ENCODE measurements around the gene CRYBG3.
"Not testable (repeated sequence)": the region's sequence is repeated elsewhere in the genome, so short reads cannot be mapped to it uniquely, and the experiment has no call there.

CRYBG3 gene

DNA sequence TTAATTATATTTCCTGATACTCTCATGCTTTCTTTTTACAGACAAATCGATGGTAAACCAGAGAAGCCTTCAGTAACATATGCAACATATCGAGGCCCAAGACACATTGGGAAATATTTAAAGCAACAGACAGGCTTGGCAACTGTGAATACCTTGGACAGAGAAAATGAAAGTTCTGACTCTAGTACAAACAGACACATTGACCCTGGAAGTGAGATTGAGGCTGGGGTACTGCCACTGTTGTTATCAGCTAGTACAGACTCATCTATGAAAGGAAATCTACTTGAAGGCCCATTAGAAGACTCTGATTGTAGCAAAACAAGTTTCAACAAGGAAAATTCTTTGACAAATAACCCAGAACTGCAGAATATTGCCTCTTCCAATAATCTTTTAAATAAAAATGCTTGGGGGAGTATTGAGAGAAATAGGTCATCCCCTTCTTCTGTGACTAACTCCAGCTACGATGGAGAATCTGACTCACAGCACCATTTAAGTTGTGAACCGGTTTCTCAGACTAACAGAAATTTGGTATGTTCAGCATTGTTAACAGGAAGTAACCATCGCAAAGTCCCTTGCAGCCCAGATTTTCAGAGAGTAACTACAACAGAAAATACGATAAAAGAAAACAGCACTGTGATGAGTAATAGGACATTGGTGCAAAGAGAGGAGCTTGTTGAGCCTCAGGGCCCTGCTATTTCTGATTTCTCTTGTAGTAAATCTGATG lies 50.2 kb downstream of the CRYBG3 start:
- H3K4me1 Mint-ChIP-seq, result peaks cover 12% of the 10 kb centered on the region
- no peaks in the 10 kb centered on the region for H3K27me3 Mint-ChIP-seq
- ATAC-seq, result peak; percentile 90
- DNase-seq, result peak; percentile 11 to 32
- H3K9me3 Mint-ChIP-seq, result peaks cover 0 to 6% of the 10 kb centered on the region in 2 donors
- peak overlapping the region; percentile 17 to 34 for H3K4me3 Mint-ChIP-seq
- H3K27ac Mint-ChIP-seq, result peak overlapping the region in 1 of 2 donors; percentile 22

DNA sequence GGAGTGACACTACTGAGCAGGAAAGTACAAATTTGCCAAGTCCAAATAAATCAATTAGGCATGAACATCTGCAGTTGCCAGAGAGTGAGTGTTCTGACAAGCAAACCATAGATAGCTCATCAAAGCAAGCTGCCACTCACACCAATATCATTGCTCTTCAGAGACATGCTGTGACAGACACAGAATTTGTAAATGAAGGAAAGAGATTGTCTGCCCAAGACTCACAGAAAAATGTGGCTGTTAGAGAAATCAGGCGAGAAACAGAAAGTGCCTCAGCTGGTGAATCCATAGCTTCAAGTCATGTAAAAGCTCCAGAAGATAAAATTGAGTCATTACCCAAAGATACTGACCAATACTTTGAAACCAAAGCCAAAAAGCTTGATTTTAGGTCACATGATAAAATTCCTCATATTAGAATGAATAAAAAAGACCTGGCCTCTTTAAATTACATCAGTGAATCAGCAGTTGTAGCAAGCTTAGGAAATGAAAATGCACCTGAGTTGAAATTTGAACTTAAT lies 50.8 kb downstream of the CRYBG3 start:
- Mint-ChIP-seq H3K27ac (peak overlapping the region in 1 of 2 donors; percentile 22), H3K27me3 (no peaks in the 10 kb centered on the region), H3K9me3 (peaks cover 0 to 6% of the 10 kb centered on the region in 2 donors), H3K4me1 (peaks cover 12% of the 10 kb centered on the region), H3K4me3 (peak overlapping the region; percentile 17 to 34)
- DNase-seq (no peak), ATAC-seq (peak; percentile 36)

DNA sequence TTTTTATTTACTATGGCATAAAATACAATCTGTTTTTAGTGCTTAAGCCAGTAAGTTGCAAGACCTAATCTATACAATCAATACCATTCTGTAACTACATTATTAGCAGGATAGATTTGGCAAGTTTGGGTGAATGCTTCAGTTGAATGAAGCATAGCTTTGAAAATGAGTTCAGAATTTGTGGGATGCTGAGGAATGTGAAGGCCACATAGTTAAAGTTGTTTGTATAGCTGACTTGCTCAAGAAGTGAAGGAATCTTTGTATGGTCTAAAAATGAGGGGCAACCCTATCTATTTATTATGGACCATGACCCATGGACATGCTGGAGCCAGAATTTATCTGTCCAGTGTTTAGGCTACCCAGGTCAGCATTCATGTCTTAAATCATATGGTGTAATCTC lies 58.5 kb downstream of the CRYBG3 start:
- DNase-seq, result no peak
- Mint-ChIP-seq H3K9me3 (peaks cover 0 to 6% of the 10 kb centered on the region in 2 donors), H3K27me3 (no peaks in the 10 kb centered on the region), H3K27ac (no peak overlapping the region), H3K4me1 (peaks cover 20% of the 10 kb centered on the region), H3K4me3 (no peak overlapping the region)
- ATAC-seq, result no peak

DNA sequence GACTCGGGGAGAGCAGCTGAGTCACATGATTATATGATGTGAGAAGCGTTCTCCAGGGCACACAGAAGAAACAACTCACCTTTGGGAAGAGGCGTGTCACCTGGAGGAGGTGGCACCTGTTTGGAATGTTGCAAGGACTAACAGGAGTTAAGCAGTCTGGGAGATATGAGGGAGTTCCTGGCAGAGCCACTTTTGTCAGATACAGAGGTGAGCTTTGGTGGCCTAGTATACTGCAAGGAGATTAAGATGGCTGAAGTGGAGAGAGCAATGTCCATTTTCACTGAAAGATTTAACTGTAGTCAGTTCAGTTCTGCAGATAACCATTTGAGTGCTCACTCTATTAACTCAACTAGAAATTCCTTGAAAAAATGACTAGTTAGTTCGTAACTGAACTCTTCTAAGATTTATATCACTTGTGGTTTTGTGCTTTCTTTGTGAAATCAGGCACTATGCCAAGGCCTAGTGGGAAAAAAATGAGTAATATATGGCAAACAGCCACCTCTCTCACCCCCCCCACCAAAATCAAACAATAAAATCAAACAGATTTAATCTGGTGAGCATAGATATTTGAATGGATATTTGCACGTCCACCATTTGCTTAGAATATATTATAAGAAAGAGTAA lies 61.3 kb downstream of the CRYBG3 start:
- ATAC-seq, result peak; percentile 48
- Mint-ChIP-seq H3K27ac (no peak overlapping the region), H3K9me3 (no peaks in the 10 kb centered on the region), H3K4me3 (no peak overlapping the region), H3K27me3 (no peaks in the 10 kb centered on the region), H3K4me1 (peaks cover 20% of the 10 kb centered on the region)
- peak in 1 of 2 donors; percentile 13 for DNase-seq

DNA sequence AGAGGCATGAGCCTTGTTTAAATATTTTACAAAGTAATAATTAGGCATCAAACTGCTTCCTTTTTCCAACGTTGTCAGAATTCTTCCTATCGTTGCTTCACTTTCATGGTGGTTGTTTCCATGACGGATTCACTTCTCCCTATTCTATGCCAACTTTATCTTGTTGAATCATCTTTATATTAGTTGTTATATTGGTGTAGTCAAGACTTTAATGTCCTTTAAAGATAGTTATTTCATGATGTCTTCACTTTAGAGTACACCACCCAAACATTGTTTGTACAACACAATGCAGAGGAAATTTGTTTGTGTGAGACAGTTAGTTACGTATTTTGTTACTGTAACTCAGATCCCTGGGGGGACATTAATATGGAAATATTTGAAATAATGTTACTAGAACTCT lies 61.9 kb downstream of the CRYBG3 start:
- ATAC-seq (no peak), DNase-seq (no peak)
- Mint-ChIP-seq H3K27ac (no peak overlapping the region), H3K9me3 (no peaks in the 10 kb centered on the region), H3K4me1 (peaks cover 20% of the 10 kb centered on the region), H3K4me3 (no peak overlapping the region), H3K27me3 (no peaks in the 10 kb centered on the region)

DNA sequence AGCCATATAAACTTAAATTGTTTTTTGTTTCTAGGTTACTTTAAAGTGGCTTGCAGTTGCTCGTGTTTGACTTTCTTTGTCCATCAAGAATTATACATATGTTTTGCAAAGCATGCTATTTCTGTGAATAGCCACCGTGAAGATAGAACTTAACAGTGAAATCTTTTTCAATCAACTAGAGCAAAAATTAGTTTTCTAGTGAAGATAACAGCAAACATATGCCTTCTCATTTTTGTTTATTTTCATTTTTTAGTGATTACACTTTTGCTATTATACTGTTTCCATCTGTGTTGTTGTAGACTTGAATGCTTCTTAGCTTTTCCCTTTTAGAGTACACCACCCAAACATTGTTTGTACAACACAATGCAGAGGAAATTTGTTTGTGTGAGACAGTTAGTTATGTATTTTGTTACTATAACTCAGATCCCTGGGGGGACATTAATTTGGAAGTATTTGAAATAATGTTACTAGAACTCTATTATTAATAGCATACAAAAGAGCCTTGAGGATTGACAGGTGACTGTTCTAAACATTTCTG lies 62.8 kb downstream of the CRYBG3 start:
- Mint-ChIP-seq H3K9me3 (no peaks in the 10 kb centered on the region), H3K27me3 (no peaks in the 10 kb centered on the region), H3K4me3 (no peak overlapping the region), H3K4me1 (peaks cover 13% of the 10 kb centered on the region), H3K27ac (no peak overlapping the region)
- ATAC-seq (no peak), DNase-seq (no peak)

DNA sequence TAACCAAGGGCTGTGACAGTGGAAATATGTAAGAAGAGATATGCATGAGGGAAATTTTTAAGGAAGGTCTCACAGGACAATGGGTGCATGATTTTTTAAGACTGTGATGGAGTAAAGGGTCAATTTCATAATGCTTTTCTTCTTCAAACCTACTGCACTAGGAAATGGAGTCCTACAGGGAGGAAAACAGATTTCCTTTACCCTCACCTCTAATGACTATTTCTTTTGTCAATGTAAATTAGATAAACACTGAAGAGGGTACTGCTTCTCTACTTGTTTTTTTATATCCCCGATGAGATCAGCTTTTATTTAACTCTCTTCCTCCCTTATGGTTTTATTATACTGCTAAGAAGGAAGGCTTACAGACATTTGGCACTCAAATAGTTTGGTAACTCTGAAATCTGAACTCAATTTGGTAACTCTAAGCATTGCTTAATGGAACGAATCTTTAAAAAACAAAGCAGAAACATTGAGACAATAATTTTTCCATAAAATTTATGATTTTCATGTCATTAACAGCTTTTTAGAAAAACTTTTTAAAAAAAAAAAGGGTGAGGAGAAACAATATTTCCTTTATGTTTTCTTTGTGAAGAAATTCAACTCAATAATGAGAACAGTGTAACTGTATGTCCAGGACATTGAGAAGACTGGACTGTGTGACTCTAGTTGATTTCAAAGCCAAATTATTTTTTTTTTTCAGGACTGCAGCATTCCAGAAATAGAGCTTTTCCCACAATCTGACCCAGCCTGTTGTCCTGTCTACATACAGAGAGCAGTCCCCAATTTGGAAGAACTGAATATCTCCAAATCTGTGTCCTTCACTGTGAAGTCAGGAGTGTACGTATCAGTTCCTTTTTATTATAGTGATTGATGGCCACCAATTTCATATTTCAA lies 64.4 kb downstream of the CRYBG3 start:
- Mint-ChIP-seq H3K27ac (no peak overlapping the region), H3K4me1 (peaks cover 13% of the 10 kb centered on the region), H3K9me3 (no peaks in the 10 kb centered on the region), H3K27me3 (no peaks in the 10 kb centered on the region), H3K4me3 (no peak overlapping the region)
- ATAC-seq (no peak), DNase-seq (no peak)

DNA sequence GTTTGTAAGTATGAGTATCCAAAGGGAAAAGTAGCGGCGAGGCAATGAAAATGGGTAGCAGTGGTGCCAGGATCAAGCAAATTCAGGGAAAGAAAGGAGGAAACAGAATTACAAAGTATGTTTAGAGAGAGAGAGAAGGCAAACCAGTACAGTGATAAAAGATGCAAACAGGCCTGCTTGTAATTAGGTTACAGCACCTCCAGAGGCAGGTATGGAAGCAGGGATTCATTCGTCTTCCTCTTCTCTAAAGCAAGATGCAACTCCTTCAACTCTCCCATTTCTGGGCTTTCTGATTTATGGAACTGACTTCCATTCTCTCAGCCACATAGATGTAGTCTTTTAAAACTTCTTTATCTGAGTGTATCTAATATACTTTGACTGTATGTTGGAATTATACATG lies 68.0 kb downstream of the CRYBG3 start:
- H3K9me3 Mint-ChIP-seq, result no peaks in the 10 kb centered on the region
- no peaks in the 10 kb centered on the region for H3K27me3 Mint-ChIP-seq
- H3K4me3 Mint-ChIP-seq, result no peak overlapping the region
- peak overlapping the region in 1 of 2 donors; percentile 27 for H3K27ac Mint-ChIP-seq
- DNase-seq, result no peak
- H3K4me1 Mint-ChIP-seq, result no peaks in the 10 kb centered on the region
- ATAC-seq, result no peak

DNA sequence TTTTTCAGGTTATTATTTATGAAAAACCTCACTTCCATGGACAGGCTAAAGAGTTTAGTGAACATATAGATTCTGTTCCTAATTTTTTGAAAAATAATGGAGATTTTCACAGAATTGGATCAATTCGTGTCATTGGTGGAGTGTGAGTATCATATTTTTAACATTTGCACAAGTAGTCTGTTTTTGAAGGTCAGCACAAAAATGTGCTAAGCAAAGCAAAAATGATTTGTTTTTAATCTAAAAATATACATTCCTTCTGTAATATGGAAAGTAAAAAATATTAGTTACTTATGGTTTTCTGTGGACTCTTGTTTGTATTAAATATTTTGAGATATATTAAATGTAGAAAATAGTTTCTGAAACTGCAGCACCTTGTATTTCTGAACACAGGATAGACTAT lies 71.0 kb downstream of the CRYBG3 start:
- H3K9me3 Mint-ChIP-seq, result no peaks in the 10 kb centered on the region
- ATAC-seq, result no peak
- H3K4me3 Mint-ChIP-seq, result no peak overlapping the region
- no peaks in the 10 kb centered on the region for H3K4me1 Mint-ChIP-seq
- H3K27me3 Mint-ChIP-seq, result no peaks in the 10 kb centered on the region
- DNase-seq, result no peak
- no peak overlapping the region for H3K27ac Mint-ChIP-seq

DNA sequence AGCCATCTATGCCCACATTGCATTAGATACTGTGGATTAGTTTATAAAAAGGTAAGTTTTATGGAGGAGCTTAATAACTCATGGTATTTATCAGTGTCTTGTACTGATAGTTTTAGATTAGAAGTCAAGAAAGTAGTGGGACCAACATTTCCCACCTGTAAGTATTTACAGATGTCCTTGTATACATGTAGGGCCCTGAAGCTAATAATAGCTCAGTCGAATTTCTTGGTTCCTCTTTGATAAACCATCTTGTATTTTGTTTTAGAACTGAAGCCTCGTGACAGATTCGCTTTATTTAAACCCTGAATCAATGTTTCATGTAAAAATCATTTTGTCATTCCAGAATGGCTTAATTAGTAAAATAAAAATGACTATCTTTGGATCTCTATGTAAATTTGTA lies 73.4 kb downstream of the CRYBG3 start:
- no peak overlapping the region for H3K27ac Mint-ChIP-seq
- H3K4me3 Mint-ChIP-seq, result no peak overlapping the region
- H3K27me3 Mint-ChIP-seq, result no peaks in the 10 kb centered on the region
- H3K9me3 Mint-ChIP-seq, result no peaks in the 10 kb centered on the region
- H3K4me1 Mint-ChIP-seq, result no peaks in the 10 kb centered on the region
- DNase-seq (no peak), ATAC-seq (no peak)

DNA sequence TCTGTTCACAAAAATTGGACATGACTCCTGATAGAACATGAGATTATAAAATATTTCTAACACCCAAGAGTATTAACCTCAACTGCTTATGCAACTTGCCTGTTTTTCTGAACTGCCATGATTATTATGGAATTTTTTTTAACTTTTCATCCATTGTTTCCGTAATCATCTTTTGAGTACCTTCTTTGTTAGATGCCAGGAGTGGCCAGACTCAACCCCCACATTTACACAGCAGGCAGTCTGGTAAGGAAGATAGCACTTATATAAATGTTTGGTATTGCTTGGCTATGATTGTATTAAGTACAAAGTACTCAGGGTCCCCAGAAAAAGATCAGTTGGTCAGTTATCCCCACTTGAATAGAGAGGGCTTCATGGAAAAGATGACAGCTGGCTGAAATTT lies 74.3 kb downstream of the CRYBG3 start:
- no peak for DNase-seq
- H3K9me3 Mint-ChIP-seq, result no peaks in the 10 kb centered on the region
- H3K4me3 Mint-ChIP-seq, result no peak overlapping the region
- H3K27ac Mint-ChIP-seq, result no peak overlapping the region
- H3K27me3 Mint-ChIP-seq, result no peaks in the 10 kb centered on the region
- H3K4me1 Mint-ChIP-seq, result no peaks in the 10 kb centered on the region
- ATAC-seq, result no peak

DNA sequence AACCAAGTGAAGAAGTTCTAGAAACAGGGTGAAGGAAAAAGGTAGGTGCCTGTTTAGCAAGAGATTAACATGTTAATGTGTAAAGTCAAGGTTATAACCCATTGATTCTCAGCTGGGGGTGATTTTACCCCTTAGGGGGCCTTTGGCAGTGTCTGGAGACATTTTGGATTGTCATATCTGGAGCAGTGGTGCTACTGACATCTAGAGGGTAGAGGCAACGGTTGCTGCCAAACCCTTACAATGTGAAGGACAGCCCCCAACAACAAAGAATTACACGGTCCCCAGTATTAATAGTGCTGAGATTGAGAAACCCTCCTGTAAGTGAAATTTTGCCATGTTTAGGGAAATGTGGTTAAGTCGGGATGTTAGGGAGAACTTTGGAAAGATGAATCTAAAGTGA lies 74.7 kb downstream of the CRYBG3 start:
- H3K4me3 Mint-ChIP-seq, result no peak overlapping the region
- ATAC-seq (no peak), DNase-seq (no peak)
- H3K9me3 Mint-ChIP-seq, result no peaks in the 10 kb centered on the region
- no peak overlapping the region for H3K27ac Mint-ChIP-seq
- H3K4me1 Mint-ChIP-seq, result peaks cover 2% of the 10 kb centered on the region
- no peaks in the 10 kb centered on the region for H3K27me3 Mint-ChIP-seq

DNA sequence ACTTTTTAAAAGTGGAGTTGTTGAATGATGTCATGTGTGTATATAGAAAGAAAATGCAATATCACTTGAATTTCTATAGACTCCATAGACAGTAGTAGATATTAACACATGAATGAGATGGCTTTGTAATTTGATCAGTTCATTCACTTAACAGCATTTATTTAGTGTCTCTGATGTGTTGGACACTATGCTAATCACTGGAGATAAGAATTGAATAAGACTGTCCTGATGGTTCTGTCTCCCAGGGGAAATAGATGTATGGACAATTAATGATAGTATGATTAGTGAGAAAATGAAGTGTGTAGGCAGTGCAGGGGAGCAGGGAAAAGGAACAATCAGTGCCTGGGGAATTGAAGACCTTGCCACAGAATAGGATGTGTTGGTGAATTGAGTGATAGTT lies 77.5 kb downstream of the CRYBG3 start:
- Mint-ChIP-seq H3K9me3 (no peaks in the 10 kb centered on the region), H3K4me3 (no peak overlapping the region), H3K4me1 (peaks cover 6% of the 10 kb centered on the region), H3K27ac (no peak overlapping the region), H3K27me3 (no peaks in the 10 kb centered on the region)
- ATAC-seq (no peak), DNase-seq (no peak)

DNA sequence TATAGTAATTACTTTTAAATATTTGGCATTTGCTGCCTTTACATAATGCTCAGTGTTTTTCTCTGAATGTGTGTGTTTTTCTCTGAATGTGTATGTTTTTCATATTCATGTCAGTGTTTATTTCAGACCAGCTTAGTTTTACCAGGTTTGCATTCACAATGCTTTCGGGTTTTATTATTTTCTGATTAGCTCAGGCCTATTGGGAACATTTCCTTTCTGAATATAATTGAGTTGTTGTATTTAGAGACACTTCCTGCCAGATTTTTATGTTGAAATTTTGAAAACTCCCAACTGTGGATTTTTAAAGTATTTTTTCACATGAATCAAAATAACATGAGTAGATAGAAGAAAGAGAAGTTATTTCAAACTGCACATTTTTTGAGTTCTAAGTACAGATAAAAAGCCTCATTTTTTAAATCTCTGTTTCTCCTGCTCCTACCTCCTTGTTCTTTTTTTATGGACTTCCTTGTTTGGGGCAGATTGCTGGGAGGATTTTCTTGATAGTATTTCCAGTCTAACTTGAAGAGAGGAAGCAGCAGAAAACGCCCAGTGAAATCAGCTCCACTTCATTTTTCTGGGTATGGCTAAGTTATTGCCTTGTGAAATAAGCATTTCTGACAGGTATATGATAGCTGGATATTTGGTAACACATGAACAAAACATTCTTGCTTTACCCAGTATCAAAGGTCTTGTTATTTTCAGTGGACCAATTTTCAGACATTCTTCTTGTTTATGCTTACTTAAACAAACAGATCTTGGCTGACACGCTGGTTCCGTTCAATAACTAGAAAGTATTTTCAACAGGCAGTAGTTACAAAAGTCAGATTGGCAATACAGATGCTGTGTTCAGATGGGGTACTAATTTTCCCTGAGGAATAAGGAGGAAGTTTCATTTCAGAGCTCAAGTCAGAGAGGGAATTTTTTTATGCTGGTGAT lies 79.8 kb downstream of the CRYBG3 start:
- Mint-ChIP-seq H3K9me3 (no peaks in the 10 kb centered on the region), H3K4me1 (peaks cover 6% of the 10 kb centered on the region), H3K27ac (no peak overlapping the region), H3K4me3 (no peak overlapping the region), H3K27me3 (no peaks in the 10 kb centered on the region)
- no peak for ATAC-seq
- DNase-seq, result no peak

DNA sequence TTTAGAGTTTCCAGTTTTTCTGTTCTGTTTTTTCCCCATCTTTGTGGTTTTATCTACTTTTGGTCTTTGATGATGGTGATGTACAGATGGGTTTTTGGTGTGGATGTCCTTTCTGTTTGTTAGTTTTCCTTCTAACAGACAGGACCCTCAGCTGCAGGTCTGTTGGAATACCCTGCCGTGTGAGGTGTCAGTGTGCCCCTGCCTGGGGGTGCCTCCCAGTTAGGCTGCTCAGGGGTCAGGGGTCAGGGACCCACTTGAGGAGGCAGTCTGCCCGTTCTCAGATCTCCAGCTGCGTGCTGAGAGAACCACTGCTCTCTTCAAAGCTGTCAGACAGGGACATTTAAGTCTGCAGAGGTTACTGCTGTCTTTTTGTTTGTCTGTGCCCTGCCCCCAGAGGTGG lies 88.0 kb downstream of the CRYBG3 start:
- not testable (repeated sequence) for H3K27me3 Mint-ChIP-seq, H3K27ac Mint-ChIP-seq, DNase-seq, ATAC-seq, H3K9me3 Mint-ChIP-seq, H3K4me3 Mint-ChIP-seq
- peaks cover 17% of the 10 kb centered on the region for H3K4me1 Mint-ChIP-seq

All from stimulated activated naive CD8-positive, alpha-beta T cell treated with anti-CD3 and anti-CD28 coated beads, Interleukin-15, amount 100 ng/mL, for 72 hours (primary cell).